Astrocyte (in vitro differentiated cells and primary cell): ENCODE data around the gene ZNF862. TPM values are rescaled to one million over a fixed set of nuclear protein-coding genes. Genes with fewer than 3 reads are reported as not detected.

ENCODE experiments used
- DNase-seq: peaks from one replicate; pipeline ENCODE4 v3.0.0-alpha.2; 2010; ENCODE audit warnings: low read depth
- FAIRE-seq: peaks from 2 replicates; lab custom pipeline; 2011; peaks lifted over from hg19 to GRCh38; lab: Jason Lieb, UNC
- H2AFZ ChIP-seq: 2 replicates; pipeline ENCODE4 v1.6.0; 2012; ENCODE audit warnings: low read depth, low read length, inconsistent platforms
- H3K27ac ChIP-seq: 2 replicates; pipeline ENCODE4 v1.5.1; 2011; ENCODE audit warnings: low read depth, low read length, inconsistent platforms
- H3K27me3 ChIP-seq: 2 replicates; pipeline ENCODE4 v1.6.0; 2011; ENCODE audit warnings: low read length, inconsistent platforms; ENCODE audit not compliant: insufficient read depth
- H3K36me3 ChIP-seq: 2 replicates; pipeline ENCODE4 v1.5.1; 2011; ENCODE audit warnings: low read length, inconsistent platforms; ENCODE audit not compliant: insufficient read depth
- H3K4me1 ChIP-seq: 2 replicates; pipeline ENCODE4 v1.5.1; 2011; ENCODE audit warnings: low read length, inconsistent platforms; ENCODE audit not compliant: insufficient read depth
- H3K4me2 ChIP-seq: 2 replicates; pipeline ENCODE4 v1.6.0; 2012; ENCODE audit warnings: low read length, inconsistent platforms
- H3K4me3 ChIP-seq: 2 replicates; pipeline ENCODE4 v1.5.1; 2011; ENCODE audit warnings: low read depth, mild to moderate bottlenecking, low read length, inconsistent platforms; ENCODE audit not compliant: insufficient read depth
- H3K79me2 ChIP-seq: 2 replicates; pipeline ENCODE4 v1.6.0; 2012; ENCODE audit warnings: mild to moderate bottlenecking, low read length, inconsistent platforms; ENCODE audit not compliant: insufficient read depth
- H3K9ac ChIP-seq: 2 replicates; pipeline ENCODE4 v1.6.0; 2012; ENCODE audit warnings: mild to moderate bottlenecking, low read length, inconsistent platforms
- H3K9me3 ChIP-seq: 2 replicates; pipeline ENCODE4 v1.5.1; 2012; ENCODE audit warnings: low read depth, mild to moderate bottlenecking, low read length, inconsistent platforms; ENCODE audit not compliant: insufficient read depth
- H4K20me1 ChIP-seq: 2 replicates; pipeline ENCODE4 v1.6.0; 2012; ENCODE audit warnings: low read length, inconsistent platforms; ENCODE audit not compliant: insufficient read depth
- H3K27ac Mint-ChIP-seq: one replicate; pipeline ENCODE4 v1.8.0; 2021; ENCODE audit warnings: mild to moderate bottlenecking, mixed read lengths; ENCODE audit not compliant: unreplicated experiment
- H3K27me3 Mint-ChIP-seq: one replicate; pipeline ENCODE4 v1.8.0; 2021; ENCODE audit warnings: low read depth, mixed read lengths; ENCODE audit not compliant: unreplicated experiment
- H3K36me3 Mint-ChIP-seq: one replicate; pipeline ENCODE4 v1.8.0; 2021; ENCODE audit warnings: low read depth, mixed read lengths; ENCODE audit not compliant: unreplicated experiment
- H3K4me1 Mint-ChIP-seq: one replicate; pipeline ENCODE4 v1.8.0; 2021; ENCODE audit warnings: low read depth, mixed read lengths; ENCODE audit not compliant: unreplicated experiment
- H3K4me3 Mint-ChIP-seq: one replicate; pipeline ENCODE4 v1.8.0; 2021; ENCODE audit warnings: mild to moderate bottlenecking, moderate library complexity, mixed read lengths; ENCODE audit not compliant: unreplicated experiment
- H3K9me3 Mint-ChIP-seq: one replicate; pipeline ENCODE4 v1.8.0; 2021; ENCODE audit warnings: mild to moderate bottlenecking, mixed read lengths; ENCODE audit not compliant: unreplicated experiment
- CTCF ChIP-seq: IDR thresholded peaks from 2 replicates; pipeline ENCODE4 v1.5.1; 2011; ENCODE audit warnings: low read depth, mild to moderate bottlenecking, inconsistent platforms, low read length, moderate library complexity; ENCODE audit not compliant: insufficient read depth
- EZH2 ChIP-seq: IDR thresholded peaks from 2 replicates; pipeline ENCODE4 v1.6.1; 2012; ENCODE audit warnings: mild to moderate bottlenecking, low read length, inconsistent platforms; ENCODE audit not compliant: insufficient read depth
- total RNA-seq: library from RNA; stranded (reverse); gene quantifications from 2 replicates; pipeline ENCODE4 v1.2.1, GENCODE V29; 2021

Gene ZNF862
- total RNA-seq, 1 donor from 2014 or later, result 13.2 TPM

GRCh38 chr7:149830997-149831740, 7.0 kb upstream of the ZNF862 start:
- Histone ChIP-seq H3K27ac (no peak overlapping the region), H3K36me3 (no peaks in the 10 kb centered on the region), H4K20me1 (no peaks in the 10 kb centered on the region), H3K9me3 (no peaks in the 10 kb centered on the region), H3K9ac (no peak overlapping the region), H3K4me3 (no peak overlapping the region), H3K4me2 (no peak overlapping the region), H3K79me2 (no peaks in the 10 kb centered on the region), H3K4me1 (no peaks in the 10 kb centered on the region), H2AFZ (no peak overlapping the region), H3K27me3 (peaks cover 13% of the 10 kb centered on the region)
- no peak overlapping the region for H3K4me3 Mint-ChIP-seq
- TF ChIP-seq CTCF, result no peak
- TF ChIP-seq EZH2, result no peak
- FAIRE-seq (no peak), DNase-seq (no peak)
- peaks cover 39% of the 10 kb centered on the region for H3K27me3 Mint-ChIP-seq
- no peaks in the 10 kb centered on the region for H3K9me3 Mint-ChIP-seq
- H3K27ac Mint-ChIP-seq, result no peak overlapping the region
- no peaks in the 10 kb centered on the region for H3K36me3 Mint-ChIP-seq
- H3K4me1 Mint-ChIP-seq, result peaks cover 1% of the 10 kb centered on the region

DNA sequence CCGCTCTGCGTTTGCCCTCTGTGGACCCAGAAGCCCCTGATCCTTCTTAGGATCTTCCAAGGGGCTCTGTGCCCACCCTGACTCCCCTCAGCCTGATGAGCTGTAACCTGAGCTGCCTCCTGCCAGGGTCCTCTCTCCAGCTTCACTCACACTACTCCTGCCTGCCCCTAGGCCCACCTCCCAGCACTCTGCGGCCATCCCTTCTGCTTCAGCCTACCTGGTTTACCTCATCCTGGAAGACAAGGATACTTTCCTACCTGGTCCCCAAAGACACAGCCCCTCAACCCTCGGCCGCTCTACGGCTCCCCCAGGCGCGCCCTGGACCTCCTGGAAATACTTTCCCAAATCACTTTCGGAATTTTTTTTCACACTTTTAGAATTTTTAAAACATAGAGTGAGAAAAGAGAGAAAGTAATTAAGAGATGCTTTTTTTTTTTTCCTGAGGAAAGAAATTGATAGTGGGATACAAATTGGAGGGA, 6.4 kb upstream of the ZNF862 start:
- Mint-ChIP-seq H3K4me3 (no peak overlapping the region), H3K27ac (no peak overlapping the region)
- DNase-seq, result no peak

More for the DNA sequence above, 6.4 kb upstream of the ZNF862 start:
- Mint-ChIP-seq H3K27me3 (peaks cover 40% of the 10 kb centered on the region), H3K36me3 (no peaks in the 10 kb centered on the region), H3K4me1 (peaks cover 1% of the 10 kb centered on the region), H3K9me3 (no peaks in the 10 kb centered on the region)
- Histone ChIP-seq H3K9ac (no peak overlapping the region), H3K36me3 (no peaks in the 10 kb centered on the region), H3K27ac (no peak overlapping the region), H3K4me3 (no peak overlapping the region), H3K9me3 (no peaks in the 10 kb centered on the region), H2AFZ (no peak overlapping the region), H3K4me2 (no peak overlapping the region), H3K27me3 (peaks cover 13% of the 10 kb centered on the region), H3K4me1 (no peaks in the 10 kb centered on the region), H3K79me2 (no peaks in the 10 kb centered on the region), H4K20me1 (no peaks in the 10 kb centered on the region)
- no peak for TF ChIP-seq EZH2
- no peak for TF ChIP-seq CTCF
- no peak for FAIRE-seq
